GM21786 (cell line): ENCODE results near the gene CDK16.
"Not testable (repeated sequence)": the region's sequence is repeated elsewhere in the genome, so short reads cannot be mapped to it uniquely, and the experiment has no call there.

Experiments
- ATAC-seq: cut with Tn5 transposase; IDR thresholded peaks from one replicate; pipeline ENCODE4 v1.9.1; 2021; ENCODE audit not compliant: unreplicated experiment

Gene CDK16

DNA sequence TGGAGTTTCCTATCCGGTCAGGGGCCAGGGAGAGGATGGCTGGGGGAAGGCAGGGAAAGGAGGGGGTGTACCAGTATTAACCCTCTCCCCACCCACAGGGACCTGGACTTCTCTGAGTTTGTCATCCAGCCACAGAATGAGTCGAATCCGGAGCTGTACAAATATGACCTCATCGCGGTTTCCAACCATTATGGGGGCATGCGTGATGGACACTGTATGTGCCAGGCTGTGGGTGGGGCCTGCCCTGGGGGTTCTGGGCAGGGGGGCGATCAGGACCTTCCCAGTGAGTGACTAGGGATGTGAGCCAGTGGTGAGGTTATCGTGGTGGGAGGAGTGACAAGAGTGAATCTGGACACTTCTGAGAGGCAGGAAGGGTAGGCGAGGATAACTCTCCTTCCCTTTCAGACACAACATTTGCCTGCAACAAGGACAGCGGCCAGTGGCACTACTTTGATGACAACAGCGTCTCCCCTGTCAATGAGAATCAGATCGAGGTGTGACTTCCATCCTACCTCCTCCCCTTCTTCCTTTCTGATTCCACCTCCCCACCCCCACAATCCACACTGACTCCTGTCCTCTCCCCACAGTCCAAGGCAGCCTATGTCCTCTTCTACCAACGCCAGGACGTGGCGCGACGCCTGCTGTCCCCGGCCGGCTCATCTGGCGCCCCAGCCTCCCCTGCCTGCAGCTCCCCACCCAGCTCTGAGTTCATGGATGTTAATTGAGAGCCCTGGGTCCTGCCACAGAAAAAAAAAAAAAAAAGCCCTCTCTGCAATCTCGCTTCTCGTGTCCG, 28.9 kb downstream of the CDK16 start:
- ATAC-seq, result no peak

- ATAC-seq, result no peak
Observed at GRCh38 chrX:47247999-47248320, 29.5 kb downstream of the CDK16 start.

DNA sequence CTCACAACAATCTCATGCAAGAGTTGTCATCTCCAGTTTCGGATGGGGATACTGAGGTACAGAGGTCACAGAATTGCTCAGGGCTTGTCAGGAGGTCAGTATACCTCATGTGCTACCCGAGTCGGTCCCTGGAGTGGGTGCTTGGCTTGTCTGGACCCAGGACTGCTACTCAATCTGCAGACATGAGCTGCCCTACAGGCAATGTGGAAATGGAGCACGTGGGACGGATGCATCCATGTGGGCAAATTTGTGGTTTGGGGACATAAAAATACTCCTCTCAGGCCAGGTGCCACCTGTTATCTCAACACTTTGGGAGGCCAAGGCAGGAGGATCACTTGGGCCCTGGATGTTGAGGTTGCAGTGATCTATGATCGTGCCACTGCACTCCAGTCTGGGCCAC, 30.1 kb downstream of the CDK16 start:
- no peak for ATAC-seq

GRCh38 chrX:47250017-47250347, 31.5 kb downstream of the CDK16 start:
- ATAC-seq, result no peak

- ATAC-seq, result not testable (repeated sequence)
Observed at GRCh38 chrX:47257620-47258019, 39.1 kb downstream of the CDK16 start.

DNA sequence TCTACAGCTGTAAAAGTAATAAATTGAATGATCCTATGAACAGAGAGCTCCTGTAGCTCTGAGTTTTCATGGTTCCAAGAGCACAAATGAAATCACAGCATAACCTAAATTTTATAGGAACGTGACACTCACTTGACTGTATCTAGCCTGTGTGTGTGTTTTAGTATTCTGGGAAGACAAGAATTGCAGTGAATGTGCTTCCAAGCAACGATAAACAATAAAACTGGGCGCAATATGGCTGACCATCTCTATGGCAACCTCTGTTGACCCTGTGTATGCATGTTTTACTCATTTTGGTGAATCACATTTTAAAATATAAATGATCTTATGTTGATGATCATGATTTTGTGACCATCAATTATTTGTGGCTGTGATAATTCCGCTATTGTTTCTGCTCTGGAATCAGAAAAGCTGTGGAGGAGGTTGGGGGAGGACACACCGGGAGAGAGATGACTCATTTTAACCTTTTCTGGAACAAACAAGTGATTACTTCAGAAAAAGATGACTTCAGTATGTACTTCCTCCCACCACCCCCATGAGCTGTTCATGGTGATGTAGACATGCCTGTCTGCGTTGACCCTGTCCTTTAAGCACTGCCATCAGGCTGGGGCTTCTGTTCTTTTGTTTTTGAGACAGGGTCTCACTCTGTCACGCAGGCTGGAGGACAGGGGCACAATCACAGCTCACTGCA, 46.1 kb downstream of the CDK16 start:
- ATAC-seq, result no peak

- ATAC-seq, result no peak
Observed at GRCh38 chrX:47266643-47267042, 48.2 kb downstream of the CDK16 start.

DNA sequence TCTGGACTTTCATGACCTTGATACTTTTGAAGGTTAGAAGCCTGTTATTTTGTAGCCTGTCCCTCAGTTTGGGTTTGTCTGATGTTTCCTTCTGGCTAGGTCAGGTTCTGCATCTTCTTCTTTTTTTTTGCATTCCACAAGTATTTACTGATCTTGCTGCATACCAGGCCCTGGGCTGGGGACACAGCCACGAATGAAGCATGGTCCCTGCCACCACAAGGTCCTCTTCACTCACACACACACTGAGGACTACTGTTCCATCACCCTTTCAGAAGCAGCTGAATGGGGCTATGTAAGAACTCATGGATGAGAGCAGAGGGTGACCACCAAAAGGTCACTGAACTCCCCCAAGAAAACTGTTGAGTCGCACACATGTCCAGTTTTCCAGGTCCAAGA, 53.5 kb downstream of the CDK16 start:
- no peak for ATAC-seq

GRCh38 chrX:47273011-47273730, 54.7 kb downstream of the CDK16 start:
- ATAC-seq, result no peak

DNA sequence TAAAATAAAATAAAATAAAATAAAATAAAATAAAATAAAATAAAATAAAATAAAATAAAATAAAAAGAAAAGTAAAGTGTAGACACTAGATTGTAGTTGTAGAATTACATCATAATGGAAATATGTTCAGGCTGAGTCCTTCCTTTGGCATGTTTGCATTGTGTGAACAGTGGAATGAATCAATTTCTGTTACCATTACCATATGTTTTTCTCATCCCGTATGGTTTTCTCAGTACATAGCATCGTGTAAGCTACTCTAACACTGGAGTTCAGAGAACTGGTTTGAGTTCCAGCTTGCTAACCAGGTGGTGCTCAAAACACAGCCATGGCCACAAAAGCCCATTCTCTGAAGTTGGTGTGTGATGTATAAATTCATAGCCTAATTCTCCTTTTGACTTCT, 60.2 kb downstream of the CDK16 start:
- no peak for ATAC-seq
